Measurements from ENCODE around the gene TMIGD3.

TMIGD3 gene

DNA sequence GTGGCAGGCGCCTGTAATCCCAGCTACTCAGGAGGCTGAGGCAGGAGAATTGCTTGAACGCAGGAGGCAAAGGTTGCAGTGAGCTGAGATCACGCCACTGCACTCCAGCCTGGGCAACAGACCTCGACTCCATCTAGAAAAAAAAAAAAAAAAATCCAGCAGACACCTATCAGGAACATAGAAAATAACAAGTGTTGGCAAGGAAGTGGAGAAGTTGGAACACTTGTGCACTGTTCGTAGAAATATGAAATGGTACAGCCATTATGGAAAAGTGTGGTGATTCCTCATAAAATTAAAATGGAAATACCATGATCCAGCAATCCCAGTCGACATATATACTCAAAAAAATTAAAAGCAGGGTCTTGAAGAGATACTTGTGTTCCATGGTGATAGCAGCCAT lies 41.7 kb downstream of the TMIGD3 start:
- Histone ChIP-seq H3K27me3 (ENCODE audit: control insufficient read depth, insufficient read depth, low read length) (no peaks in the 10 kb centered on the region), H3K4me1 (ENCODE audit: control insufficient read depth, insufficient read depth, low read length) (no peaks in the 10 kb centered on the region), H3K9ac (ENCODE audit: low read depth, low read length) (no peak overlapping the region), H3K4me3 (ENCODE audit: low read depth, low read length) (no peak overlapping the region), H3K9me3 (ENCODE audit: control insufficient read depth, insufficient read depth, low read length) (no peaks in the 10 kb centered on the region), H3K27ac (ENCODE audit: low read depth, low read length) (no peak overlapping the region), H3K36me3 (ENCODE audit: control insufficient read depth, insufficient read depth, low read length) (peaks cover 56% of the 10 kb centered on the region)

DNA sequence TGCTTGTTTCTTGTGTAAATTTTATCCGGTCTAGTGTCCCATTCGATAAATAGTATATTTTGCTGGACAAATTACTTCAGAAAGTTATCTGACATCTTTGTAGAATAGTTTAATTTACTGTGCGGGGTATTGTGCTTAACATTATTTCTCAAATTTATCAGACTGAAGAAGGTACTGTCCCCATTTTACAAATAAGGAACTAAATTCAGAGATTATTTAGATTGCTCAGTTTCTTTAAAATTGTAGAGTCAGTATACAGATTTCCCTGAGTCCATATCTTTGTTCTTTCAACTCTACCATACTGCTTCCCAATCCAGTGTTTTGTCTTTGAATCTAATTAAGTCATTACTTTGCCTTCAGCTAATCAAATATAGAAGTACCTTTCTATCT lies 47.8 kb downstream of the TMIGD3 start:
- no peak overlapping the region for H3K27ac ChIP-seq (ENCODE audit: low read depth, low read length)
- no peaks in the 10 kb centered on the region for H3K4me1 ChIP-seq (ENCODE audit: control insufficient read depth, insufficient read depth, low read length)

GRCh38 chr1:111454859-111455641 lies 48.4 kb downstream of the TMIGD3 start:
- Histone ChIP-seq H3K4me1 (ENCODE audit: control insufficient read depth, insufficient read depth, low read length) (no peaks in the 10 kb centered on the region), H3K4me3 (ENCODE audit: low read depth, low read length) (no peak overlapping the region), H3K27ac (ENCODE audit: low read depth, low read length) (no peak overlapping the region), H3K27me3 (ENCODE audit: control insufficient read depth, insufficient read depth, low read length) (no peaks in the 10 kb centered on the region), H3K9ac (ENCODE audit: low read depth, low read length) (no peak overlapping the region), H3K9me3 (ENCODE audit: control insufficient read depth, insufficient read depth, low read length) (no peaks in the 10 kb centered on the region), H3K36me3 (ENCODE audit: control insufficient read depth, insufficient read depth, low read length) (peaks cover 84% of the 10 kb centered on the region)

More for the DNA sequence above, 47.8 kb downstream of the TMIGD3 start:
- H3K27me3 ChIP-seq (ENCODE audit: control insufficient read depth, insufficient read depth, low read length), result no peaks in the 10 kb centered on the region
- no peaks in the 10 kb centered on the region for H3K9me3 ChIP-seq (ENCODE audit: control insufficient read depth, insufficient read depth, low read length)
- no peak overlapping the region for H3K4me3 ChIP-seq (ENCODE audit: low read depth, low read length)
- no peak overlapping the region for H3K9ac ChIP-seq (ENCODE audit: low read depth, low read length)
- peaks cover 90% of the 10 kb centered on the region for H3K36me3 ChIP-seq (ENCODE audit: control insufficient read depth, insufficient read depth, low read length)

GRCh38 chr1:111453706-111454105 lies 49.7 kb downstream of the TMIGD3 start:
- peaks cover 70% of the 10 kb centered on the region for H3K36me3 ChIP-seq (ENCODE audit: control insufficient read depth, insufficient read depth, low read length)
- H3K27me3 ChIP-seq (ENCODE audit: control insufficient read depth, insufficient read depth, low read length), result no peaks in the 10 kb centered on the region

DNA sequence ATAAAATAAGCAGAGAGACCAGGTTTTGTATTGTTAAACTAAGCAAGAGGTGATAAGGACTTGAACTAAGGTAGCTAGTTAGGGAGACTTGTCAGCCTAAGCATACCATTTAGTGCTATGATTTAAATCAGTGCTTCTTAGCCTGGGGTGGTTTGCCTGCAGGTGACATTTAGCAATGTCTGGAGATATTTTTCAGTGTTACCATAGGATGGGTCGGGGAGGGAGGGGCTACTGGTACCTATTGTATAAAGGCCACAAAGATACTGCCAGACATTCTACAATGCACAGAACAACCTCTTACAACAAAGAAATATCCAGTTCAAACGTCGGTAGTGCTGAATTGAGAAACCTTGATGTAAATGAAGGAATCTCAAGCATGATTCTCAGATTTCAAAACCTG lies 50.9 kb downstream of the TMIGD3 start:
- Histone ChIP-seq H3K27ac (ENCODE audit: low read depth, low read length) (no peak overlapping the region), H3K9me3 (ENCODE audit: control insufficient read depth, insufficient read depth, low read length) (no peaks in the 10 kb centered on the region), H3K36me3 (ENCODE audit: control insufficient read depth, insufficient read depth, low read length) (peaks cover 59% of the 10 kb centered on the region), H3K27me3 (ENCODE audit: control insufficient read depth, insufficient read depth, low read length) (no peaks in the 10 kb centered on the region), H3K4me3 (ENCODE audit: low read depth, low read length) (no peak overlapping the region), H3K9ac (ENCODE audit: low read depth, low read length) (no peak overlapping the region), H3K4me1 (ENCODE audit: control insufficient read depth, insufficient read depth, low read length) (no peaks in the 10 kb centered on the region)

More at GRCh38 chr1:111453706-111454105, 49.7 kb downstream of the TMIGD3 start:
- H3K9ac ChIP-seq (ENCODE audit: low read depth, low read length), result no peak overlapping the region
- no peak overlapping the region for H3K4me3 ChIP-seq (ENCODE audit: low read depth, low read length)
- H3K27ac ChIP-seq (ENCODE audit: low read depth, low read length), result no peak overlapping the region
- H3K9me3 ChIP-seq (ENCODE audit: control insufficient read depth, insufficient read depth, low read length), result no peaks in the 10 kb centered on the region
- H3K4me1 ChIP-seq (ENCODE audit: control insufficient read depth, insufficient read depth, low read length), result no peaks in the 10 kb centered on the region

GRCh38 chr1:111450185-111450584 lies 53.2 kb downstream of the TMIGD3 start:
- Histone ChIP-seq H3K27me3 (ENCODE audit: control insufficient read depth, insufficient read depth, low read length) (no peaks in the 10 kb centered on the region), H3K4me1 (ENCODE audit: control insufficient read depth, insufficient read depth, low read length) (no peaks in the 10 kb centered on the region), H3K27ac (ENCODE audit: low read depth, low read length) (no peak overlapping the region), H3K4me3 (ENCODE audit: low read depth, low read length) (peak overlapping the region; percentile 94), H3K9ac (ENCODE audit: low read depth, low read length) (peak overlapping the region; percentile 84), H3K36me3 (ENCODE audit: control insufficient read depth, insufficient read depth, low read length) (peaks cover 58% of the 10 kb centered on the region), H3K9me3 (ENCODE audit: control insufficient read depth, insufficient read depth, low read length) (no peaks in the 10 kb centered on the region)

- Histone ChIP-seq H3K36me3 (ENCODE audit: control insufficient read depth, insufficient read depth, low read length) (peaks cover 58% of the 10 kb centered on the region), H3K9ac (ENCODE audit: low read depth, low read length) (peak overlapping the region; percentile 84), H3K9me3 (ENCODE audit: control insufficient read depth, insufficient read depth, low read length) (no peaks in the 10 kb centered on the region), H3K27me3 (ENCODE audit: control insufficient read depth, insufficient read depth, low read length) (no peaks in the 10 kb centered on the region), H3K4me3 (ENCODE audit: low read depth, low read length) (peak overlapping the region; percentile 94), H3K27ac (ENCODE audit: low read depth, low read length) (peak overlapping the region; percentile 94), H3K4me1 (ENCODE audit: control insufficient read depth, insufficient read depth, low read length) (no peaks in the 10 kb centered on the region)
Measured at GRCh38 chr1:111449703-111450017, 53.8 kb downstream of the TMIGD3 start.

GRCh38 chr1:111448918-111449702 lies 54.3 kb downstream of the TMIGD3 start, which contains the start of the genes ATP5PB and WDR77:
Gene ATP5PB, plus strand, starts transcription at chr1:111449464. Its CDS starts 78 bp downstream, at chr1:111449542.
Gene WDR77, minus strand, starts transcription at chr1:111449256. Its CDS starts 87 bp downstream, at chr1:111449169.
- Histone ChIP-seq H3K9ac (ENCODE audit: low read depth, low read length) (peak within 1 kb of the TSS; percentile 84), H3K36me3 (ENCODE audit: control insufficient read depth, insufficient read depth, low read length) (peaks cover 59% of the 10 kb centered on the region), H3K9me3 (ENCODE audit: control insufficient read depth, insufficient read depth, low read length) (no peaks in the 10 kb centered on the region), H3K27me3 (ENCODE audit: control insufficient read depth, insufficient read depth, low read length) (no peaks in the 10 kb centered on the region), H3K27ac (ENCODE audit: low read depth, low read length) (peak within 1 kb of the TSS; percentile 94), H3K4me1 (ENCODE audit: control insufficient read depth, insufficient read depth, low read length) (no peaks in the 10 kb centered on the region), H3K4me3 (ENCODE audit: low read depth, low read length) (peak within 1 kb of the TSS; percentile 94)

DNA sequence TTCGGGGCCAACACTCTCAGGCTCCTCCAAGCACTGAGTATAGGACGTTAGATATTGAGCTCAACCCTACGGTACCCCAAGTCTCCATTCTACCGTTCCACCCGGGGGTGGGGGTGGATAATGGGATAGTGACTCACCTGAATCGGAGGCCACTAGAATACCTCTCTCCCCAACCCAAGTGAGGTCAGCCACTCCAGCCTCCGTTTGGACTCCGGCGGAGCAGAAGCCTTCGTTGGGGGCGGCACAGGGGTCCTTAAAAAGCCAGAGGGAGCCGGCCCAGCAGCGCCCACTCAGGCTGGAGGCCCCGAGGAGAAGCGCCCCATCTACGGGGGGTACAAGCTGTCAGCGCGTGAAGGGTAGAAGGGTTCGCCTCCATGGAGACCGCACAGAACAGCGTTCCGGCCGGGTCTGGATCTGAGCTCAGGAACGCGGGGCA lies 54.9 kb downstream of the TMIGD3 start:
- Histone ChIP-seq H3K27me3 (ENCODE audit: control insufficient read depth, insufficient read depth, low read length) (no peaks in the 10 kb centered on the region), H3K27ac (ENCODE audit: low read depth, low read length) (peak overlapping the region; percentile 94), H3K36me3 (ENCODE audit: control insufficient read depth, insufficient read depth, low read length) (peaks cover 59% of the 10 kb centered on the region), H3K9me3 (ENCODE audit: control insufficient read depth, insufficient read depth, low read length) (no peaks in the 10 kb centered on the region), H3K4me3 (ENCODE audit: low read depth, low read length) (peak overlapping the region; percentile 94), H3K4me1 (ENCODE audit: control insufficient read depth, insufficient read depth, low read length) (no peaks in the 10 kb centered on the region), H3K9ac (ENCODE audit: low read depth, low read length) (peak overlapping the region; percentile 79)

GRCh38 chr1:111446967-111447892 lies 56.2 kb downstream of the TMIGD3 start:
- Histone ChIP-seq H3K27me3 (ENCODE audit: control insufficient read depth, insufficient read depth, low read length) (no peaks in the 10 kb centered on the region), H3K9ac (ENCODE audit: low read depth, low read length) (no peak overlapping the region), H3K4me1 (ENCODE audit: control insufficient read depth, insufficient read depth, low read length) (no peaks in the 10 kb centered on the region), H3K9me3 (ENCODE audit: control insufficient read depth, insufficient read depth, low read length) (no peaks in the 10 kb centered on the region), H3K36me3 (ENCODE audit: control insufficient read depth, insufficient read depth, low read length) (peaks cover 61% of the 10 kb centered on the region), H3K27ac (ENCODE audit: low read depth, low read length) (peak overlapping the region; percentile 32), H3K4me3 (ENCODE audit: low read depth, low read length) (peak overlapping the region; percentile 94)

Measured in HUES48 (cell line).